Right lung (tissue), 5 donors: Measurements from ENCODE around the gene CES2. TPM values are rescaled to one million over a fixed set of nuclear protein-coding genes. Genes with fewer than 3 reads are reported as not detected.
A peak's percentile ranks its signal among the peaks of the same experiment; 100 is the strongest.

Source experiments
- DNase-seq, 2 donors: peaks; one replicate each; pipeline ENCODE4 v3.0.0-alpha.2; 2013
- polyA plus RNA-seq, 5 donors: library from polyadenylated mRNA; unstranded; fragments of 120-200 nt; gene quantifications; one replicate each; pipeline versions ENCODE4 v1.2.1 to v1.2.3, GENCODE V29; 2013; ENCODE audit warnings: inconsistent platforms in 1 of 5, low replicate concordance in 1 of 5; ENCODE audit not compliant: insufficient read length in 5 of 5, insufficient read depth in 1 of 5

Gene CES2
- polyA plus RNA-seq, 5 donors, result 30.8 to 37.9 (median 36.0) TPM

DNA sequence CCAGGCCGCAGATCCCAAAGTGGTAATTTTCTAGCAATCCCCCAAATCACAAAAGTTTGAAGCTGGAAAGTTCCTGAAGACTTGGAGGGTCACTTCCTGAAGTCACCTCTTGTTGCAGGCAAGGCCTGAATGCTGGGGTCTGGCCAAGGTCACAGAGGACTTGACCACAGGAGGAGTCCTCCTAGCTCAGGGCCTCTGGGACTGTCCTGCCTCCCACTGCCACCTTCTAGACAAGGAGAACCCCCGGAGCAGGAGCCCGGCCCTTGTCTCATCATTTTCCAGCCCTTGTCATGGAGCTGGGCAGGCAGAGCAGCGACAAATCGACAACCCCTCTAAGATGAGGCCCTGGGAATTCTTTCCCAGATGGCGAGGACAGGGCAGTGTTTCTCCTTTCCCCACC is 17.0 kb upstream of the CES2 start:
- no peak for DNase-seq

DNA sequence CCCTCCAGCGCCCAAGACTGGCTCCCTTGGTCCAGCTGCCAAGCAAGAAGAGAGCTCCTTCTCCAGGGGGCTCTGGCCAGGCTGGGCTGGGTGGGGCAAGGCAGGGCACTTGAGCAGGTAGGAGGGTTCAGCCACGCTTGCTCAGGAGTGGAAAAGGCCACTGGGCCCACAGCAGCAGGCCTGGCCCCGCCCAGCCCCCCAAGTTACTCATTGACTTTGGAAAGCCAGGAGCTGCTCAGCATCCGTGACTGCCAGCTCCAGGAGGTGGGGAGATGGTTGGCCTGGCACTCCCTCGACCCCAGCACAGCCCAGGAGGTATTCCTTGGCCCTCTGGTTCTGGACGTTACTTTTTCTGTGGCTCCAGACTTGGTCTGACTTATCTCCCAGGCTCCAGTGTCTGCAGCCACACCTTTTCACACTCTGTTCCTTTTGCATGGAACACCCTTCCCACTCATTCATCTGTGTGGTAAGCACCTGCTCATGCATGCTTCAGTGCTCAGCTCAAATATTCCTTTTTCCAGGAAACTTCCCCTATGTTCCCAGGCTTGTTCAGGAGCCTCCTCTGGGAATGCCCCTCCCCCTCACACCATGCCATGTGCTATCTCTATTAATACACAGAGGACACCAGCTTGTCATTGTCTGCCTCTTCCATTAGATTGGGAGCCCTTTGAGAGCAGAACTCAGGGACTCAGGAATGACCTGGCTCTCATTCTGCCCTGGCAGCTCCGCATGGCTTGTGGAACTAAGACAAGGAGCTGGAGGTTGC is 16.3 kb upstream of the CES2 start, which contains the start of gene CDH16:
CDH16 (minus strand) TSS at position 83 of the 766 bp plus-strand sequence. CDS start 820 bp downstream, outside the sequence.
- no peak for DNase-seq

DNA sequence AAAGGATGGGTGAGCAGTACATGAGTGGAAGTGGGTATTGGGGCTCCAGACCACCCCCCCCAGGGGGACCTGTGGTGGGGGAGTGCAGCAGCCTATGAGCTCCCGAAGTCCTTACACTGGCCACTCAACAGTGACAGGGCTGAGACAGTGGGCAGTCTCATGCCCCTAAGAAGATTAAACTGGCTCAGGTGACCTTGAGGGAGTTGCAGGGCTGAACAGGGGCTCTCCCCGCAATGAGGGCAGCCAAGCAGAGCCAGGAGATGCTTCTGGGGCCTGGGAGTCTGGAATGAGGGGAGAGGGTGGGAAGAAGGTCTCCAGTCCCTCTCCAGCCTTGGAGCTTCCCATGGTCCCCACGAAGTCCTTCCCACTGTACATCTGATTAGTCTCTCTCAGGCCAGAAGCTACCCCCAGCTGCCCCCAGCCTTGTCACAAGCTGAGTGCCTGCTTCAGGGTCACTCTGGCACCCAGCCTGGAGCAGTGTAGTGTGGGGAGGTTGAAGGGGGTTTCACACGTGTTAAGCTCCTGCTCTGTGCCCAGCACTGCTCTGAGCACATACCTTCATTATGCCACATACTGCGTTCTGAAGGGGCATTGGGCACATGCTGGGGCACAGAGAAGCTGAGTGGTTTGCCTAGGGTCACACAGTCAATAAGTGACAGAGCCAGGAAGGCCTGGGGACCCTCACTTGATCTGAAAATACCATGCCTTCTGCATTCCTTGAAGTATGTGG is 15.6 kb upstream of the CES2 start:
- no peak for DNase-seq

DNA sequence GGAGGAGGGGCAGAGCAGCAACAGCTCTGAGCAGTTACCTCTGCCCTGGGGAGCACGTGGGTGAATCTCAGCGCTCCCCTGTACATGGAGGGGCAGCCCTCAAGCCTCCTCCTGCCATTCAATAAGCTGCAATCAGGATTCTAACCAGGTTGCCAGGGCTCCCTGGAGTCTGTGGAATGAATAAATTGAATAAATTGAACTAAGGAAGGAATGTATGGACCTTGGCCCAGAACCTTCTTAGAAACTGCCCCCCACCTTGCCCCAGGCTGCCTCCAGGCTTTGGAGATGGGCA is 15.1 kb upstream of the CES2 start:
- DNase-seq, result no peak

DNA sequence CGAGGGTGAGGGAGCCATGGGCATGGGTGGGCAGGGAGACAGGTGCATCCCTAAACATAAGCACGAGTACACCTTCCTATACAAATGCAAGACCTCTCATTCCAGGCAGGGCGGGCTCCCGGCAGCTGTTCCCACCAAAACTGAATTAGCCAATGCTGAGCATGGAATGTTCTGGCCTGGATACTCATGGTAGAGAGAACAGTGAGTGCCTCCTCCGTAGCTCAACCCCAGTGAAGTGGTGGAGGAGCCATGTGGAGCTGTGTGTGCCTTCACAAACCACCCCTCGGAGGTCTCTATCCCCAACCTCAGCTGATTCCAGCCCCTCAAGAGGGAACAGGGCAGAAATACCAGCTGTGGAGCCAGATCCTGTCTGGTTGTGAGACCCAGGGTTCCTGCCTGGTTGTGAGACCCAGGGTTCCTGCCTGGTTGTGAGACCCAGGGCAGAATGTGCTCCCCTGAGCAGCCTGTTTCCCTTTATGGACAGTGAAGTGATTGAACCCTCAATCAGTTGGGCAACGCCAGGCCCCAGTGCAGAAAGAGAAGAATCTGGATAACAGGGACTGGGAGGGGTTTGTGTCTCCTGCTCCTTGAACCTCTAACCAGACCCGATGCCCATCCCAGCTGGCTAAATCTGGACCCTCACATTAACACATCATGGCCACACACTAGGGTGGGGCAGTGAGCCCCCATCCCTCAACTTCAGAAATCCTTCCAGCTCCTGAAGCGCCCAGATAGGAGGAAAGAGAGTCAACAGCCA is 14.2 kb upstream of the CES2 start:
- no peak for DNase-seq

DNA sequence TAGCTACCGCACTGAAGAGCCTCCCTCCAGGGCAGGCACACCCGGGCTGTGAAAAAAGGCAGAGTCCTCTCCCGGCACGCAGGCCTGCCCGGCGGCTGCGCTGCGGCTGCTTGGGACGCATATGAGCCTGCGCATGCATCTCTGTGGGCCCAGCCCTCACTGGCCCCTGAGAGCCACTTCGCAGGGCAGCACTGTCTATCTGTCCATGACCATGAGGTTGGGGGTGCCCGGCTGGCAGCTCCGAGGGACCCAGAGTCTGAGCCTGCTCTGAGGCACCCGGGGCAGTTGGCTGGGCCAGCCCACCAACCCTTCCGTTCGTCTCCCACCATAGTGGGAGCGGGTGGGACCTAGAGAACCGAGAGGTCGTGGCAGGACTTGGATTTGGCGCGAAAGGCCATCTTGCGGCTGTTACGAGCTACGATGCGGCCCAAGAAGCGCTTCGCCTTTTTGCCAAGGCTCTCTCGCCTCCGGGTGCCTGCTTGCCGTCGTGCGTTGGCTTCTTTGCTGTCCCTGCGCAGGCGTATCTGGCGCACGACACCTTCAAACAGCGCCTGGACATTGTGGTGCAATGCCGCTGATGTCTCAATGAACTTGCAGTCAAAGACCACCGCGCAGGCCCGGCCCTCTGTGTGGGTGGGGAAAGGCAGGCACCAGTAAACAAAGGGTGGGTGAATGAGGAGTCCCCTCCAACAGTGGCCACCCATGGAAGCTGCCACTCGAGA is 13.4 kb upstream of the CES2 start:
- DNase-seq, result no peak

DNA sequence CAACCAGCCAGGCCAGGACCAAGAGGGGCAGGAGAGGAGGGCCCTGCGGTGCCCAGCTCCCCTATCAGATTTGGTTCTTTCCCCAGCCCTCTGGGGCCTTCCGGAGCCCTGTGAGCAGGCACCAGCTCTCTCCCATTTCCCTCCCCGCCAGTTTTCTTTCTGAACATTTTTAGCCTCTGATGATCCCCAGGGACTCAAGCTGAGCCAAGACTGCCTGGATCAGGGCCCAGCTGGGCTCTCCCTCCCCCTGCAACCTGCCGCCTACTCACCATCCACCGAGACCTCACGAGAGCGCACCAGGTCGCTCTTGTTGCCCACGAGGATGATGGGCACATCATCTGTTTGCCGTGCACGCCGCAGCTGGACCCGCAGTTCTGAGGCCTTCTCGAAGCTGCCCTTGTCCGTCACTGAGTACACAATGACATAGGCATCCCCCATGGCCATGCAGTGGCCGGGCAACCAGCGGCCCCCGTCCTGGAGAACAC is 12.0 kb upstream of the CES2 start:
- DNase-seq, result no peak

DNA sequence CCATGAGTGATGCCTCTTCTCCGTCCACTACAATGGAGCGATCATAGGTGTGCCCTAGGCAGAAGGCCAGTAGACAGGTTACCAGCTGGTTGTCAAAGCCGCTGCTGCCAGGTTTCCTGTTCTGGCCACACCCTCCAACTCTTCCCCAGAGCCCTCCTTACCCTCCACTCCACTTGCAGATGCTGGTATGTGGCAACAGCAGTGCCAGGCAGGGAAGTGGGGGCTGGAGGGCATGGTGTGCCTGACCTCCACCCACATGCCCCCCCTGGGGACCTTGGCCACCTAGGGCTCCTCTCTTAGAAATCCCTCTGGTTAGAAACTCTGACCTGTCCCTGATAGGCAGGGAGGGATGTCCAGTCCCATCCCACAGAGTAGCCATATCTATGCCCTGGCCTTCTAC is 11.4 kb upstream of the CES2 start:
- DNase-seq, result no peak

DNA sequence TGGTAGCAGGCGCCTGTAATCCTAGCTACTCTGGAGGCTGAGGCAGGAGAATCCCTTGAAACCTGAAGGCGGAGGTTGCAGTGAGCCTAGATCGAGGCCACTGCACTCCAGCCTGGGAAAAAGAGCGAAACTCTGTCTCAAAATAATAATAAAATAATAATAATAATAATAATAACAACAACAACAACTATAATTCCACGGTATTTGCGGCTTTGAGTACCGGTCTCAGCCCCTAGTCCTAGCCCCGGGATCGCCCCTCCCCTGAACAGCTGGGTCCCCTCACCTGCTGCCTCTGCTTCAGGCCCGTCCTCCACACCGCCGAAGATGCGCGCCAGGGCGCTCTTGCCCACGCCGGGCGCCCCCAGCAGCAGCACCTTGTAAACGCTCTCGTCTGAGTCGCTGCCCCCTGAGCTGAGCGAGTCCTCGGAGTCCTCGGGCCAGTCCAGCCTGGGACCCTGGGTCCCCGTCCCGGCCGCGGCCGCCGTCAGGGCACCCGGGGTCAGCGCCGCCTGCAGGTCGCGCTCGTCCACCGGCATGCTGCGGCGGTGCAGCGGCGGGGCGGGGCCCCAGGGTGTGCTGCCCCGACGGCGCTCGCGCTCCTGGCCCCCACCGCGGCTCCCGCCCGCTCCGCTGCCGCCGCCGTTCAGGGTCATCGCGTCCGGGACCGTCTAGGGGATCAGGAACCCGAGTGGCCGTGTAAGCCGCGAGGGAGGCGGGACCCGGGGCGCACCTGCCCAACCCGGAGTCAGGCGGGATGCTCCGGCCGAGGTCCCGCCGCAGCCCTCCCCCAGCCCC is 10.6 kb upstream of the CES2 start:
- no peak for DNase-seq

DNA sequence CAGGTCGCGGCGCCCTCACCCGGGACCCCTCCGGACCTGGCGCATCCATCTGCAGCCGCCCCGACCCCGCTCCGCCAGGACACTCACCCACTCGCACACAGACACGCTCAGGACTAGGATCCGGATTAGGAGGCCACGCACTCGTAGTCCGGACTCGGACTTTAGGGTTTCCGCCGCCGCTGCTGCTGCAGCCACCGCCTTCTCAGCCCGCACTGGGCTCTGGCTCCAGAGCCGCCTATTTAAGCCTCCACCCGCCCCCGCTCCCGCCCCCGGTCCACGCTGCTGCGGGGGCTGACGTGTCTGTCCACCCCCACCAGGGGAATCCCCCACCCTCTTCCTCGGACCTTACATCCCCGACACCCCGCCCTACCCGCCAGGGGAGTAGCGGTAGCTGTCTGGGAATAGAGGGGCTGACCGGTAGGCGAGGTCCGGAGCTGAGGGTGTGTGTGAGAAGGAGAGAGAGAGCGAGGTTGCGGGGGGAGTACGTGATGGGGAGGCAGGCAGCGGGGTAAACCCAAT is 9.9 kb upstream of the CES2 start, which contains the start of gene RRAD:
RRAD (minus strand) TSS at position 214 of the 519 bp plus-strand sequence. CDS start 356 bp downstream, outside the sequence.
- no peak for DNase-seq

DNA sequence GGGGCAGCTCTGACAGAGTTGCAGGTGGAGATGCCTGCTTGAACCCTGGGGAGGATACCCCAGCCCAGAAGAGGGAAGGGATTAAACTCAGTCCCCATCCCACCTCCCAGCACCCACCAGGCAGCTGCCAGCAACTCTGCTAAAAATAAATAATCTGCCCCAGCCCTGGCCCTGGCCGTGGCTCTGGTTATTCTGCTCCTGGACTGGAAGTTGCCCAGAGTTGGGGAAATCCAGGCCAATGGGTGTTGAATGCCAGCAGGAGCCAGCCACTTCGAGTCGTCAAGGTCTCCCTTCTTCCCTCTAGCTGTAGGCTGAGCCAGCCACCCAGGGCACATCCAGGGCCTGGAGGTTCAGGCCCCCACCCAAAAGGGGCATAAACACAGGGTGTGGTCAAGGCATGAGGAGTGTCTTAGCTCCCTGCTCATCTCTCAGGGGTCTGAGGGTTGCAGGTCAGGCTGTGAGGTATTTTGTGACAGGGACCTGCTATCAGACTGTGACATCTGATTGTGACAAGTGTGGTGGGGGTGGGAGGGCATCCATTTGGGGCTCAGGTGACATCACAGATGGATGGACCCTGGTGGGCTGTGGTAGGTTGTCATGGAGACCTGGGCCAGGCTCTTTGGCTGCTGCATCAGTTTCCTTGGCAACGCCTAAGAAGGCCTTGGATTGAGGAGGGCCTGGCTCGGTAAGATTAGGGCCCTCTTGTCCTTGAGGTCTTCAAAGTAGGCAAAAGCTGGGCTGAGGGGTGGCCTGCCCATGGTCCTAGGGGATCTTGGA is 9.0 kb upstream of the CES2 start:
- no peak for DNase-seq

DNA sequence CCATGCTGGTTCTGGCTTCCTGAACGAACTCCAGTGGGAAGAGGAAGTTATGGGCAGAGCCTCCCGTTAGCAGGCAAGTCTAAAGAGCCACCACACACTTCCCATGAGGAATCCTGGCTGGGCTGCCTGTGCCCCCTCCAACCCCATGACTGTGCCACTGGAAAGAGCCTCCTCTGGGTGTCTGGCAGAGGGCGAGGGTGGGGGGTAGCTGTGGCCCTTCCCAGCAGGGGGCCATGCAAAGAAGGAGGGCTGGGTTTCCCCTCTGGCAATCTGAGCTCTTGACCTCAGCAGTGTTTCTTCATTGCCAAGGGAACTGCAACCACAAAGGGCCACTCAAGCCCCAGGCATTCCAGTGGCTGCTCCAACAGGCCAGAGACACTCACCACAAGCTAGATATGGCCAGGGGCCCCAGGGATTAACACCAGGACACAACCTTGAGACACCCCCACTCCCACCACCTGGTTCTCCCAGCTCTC is 8.3 kb upstream of the CES2 start:
- DNase-seq, result peak in 1 of 2 donors; percentile 44

DNA sequence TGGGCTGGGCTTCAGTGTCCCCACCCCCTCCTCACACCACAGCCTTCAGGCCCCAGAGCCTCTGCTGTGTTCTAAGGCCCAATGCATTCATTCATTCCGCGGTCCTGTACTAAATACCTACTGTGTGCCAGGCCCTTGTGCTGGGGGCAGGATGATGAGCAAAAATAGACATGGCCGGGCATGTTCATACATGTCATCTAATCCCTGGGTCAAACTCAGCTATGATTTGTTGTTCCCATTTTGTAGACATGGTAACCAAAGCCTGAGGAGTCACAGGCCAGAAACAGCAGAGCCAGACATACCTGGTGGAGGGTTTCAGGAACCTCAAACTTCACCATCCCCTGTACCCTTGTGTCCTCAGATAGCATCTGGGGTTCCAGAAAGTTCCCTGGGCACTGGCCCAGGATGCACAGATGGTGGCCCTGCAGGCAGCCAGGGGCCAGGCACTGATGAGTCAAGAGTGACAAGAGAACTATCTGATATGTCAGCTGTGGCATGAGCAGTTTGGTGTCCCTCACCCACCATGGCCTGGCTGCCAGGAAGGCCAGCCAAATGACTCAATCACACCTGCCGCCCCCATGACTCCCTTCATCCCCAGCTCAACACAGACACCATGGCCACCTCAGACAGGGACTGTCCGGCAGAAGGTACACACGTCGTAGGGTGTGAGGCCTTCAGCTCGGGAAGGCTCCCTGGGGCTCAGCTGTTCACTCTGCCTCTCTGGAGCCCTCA is 7.2 kb upstream of the CES2 start:
- no peak for DNase-seq

DNA sequence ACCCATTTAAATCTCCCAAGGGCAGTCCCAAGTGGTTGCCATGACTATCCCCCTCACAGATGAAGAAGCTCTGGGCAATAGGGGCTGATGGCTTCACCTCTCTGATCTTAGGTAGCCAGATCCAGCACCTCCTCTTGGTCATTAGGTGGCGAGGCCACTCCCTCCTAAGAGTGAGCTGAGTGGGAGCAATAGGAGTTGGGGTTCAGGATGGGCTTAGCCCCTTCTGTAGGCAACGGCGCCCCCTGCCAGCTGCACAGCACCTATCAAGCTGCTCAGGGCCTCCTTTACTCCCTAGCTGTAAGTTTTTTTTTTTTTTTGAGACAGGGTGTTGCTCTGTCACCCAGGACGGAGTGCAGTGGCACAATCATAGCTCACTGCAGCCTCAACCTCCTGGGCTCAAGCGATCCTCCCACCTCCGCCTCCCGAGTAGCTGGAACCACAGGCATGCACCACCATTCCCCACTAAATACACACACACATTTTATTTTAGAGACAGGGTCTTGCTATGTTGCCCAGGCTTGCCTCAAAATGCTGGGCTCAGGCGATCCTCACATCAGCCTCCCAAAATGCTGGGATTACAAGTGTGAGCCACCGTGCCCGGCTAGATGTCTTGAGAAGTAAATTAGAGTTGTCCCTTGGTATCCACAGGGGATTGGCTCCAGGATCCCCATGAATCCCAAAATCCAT is 6.5 kb upstream of the CES2 start:
- no peak for DNase-seq

DNA sequence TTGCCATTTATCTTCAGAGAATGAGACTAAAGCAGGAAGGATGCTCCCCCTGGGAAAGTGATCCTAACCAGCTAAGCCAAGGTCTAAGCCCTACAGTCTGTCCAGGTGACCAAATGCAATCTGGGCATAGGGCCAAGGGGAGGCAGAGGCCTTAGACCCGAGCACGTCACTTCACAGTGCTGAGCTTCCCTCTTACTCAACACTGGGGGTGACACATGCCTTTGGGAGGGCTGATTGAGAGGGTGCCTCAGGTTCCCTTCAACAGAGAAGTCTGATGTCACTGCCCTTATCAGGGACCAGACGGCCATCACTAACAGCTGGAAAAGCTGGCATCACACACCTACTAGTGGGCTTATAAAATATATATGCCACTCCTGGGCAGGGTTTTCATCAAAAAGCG is 5.1 kb upstream of the CES2 start:
- DNase-seq, result no peak

DNA sequence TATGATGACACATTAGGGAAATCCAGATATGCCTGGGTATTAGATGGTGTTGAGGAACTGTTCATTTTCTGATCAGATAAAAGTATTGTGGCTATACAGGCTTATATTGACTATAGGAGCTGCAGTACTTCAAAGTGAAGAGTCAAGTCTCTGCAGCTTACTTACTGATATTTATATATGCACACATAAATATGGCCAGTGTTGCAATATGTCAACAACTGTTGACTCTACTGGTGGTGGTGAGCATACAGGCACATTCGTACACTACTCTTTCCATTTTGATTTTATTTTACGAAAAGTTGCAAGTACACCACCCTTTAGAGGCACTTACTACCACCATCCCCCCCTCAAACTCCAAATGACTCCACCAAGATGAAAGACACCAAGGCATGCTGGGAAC is 3.7 kb upstream of the CES2 start:
- DNase-seq, result no peak

DNA sequence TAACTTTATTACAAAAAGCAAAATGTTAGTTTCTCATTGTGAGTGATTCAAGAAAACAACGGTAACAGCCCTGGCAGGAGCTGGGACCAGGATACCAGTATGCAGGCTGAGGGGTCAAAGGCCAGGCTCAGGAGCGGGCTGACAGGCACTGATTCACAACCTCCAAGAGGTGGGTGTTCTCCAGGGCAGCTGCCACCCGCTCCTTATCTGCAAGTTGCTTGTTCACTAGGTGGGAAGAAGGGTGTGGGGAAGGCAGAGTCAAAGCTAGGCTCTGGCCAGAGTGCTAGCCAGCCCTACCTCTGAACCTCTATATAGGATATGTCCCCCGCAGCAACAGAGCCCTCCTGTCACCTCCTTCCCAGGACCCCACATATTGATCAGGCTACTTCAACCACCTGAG is 3.2 kb upstream of the CES2 start:
- no peak for DNase-seq

DNA sequence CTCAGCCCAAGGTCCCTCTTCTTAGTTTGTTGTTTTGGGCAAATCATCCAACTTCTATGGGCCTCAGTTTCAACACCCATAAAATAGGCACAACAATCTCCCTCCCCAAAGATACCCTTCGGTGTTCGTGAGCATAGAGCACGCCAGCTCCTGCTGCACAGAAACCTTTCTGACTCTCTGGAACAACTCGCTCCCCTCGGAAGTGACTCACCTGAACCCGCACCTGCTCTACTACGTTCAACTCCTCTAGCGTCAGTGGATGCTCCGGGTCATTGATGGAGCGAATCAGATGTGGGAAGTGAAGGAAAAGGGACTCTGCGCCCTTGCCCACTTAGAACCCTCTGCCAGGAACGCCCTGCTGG is 1.6 kb upstream of the CES2 start:
- no peak for DNase-seq
